NT2/D1 (cell line): Measurements from ENCODE around the gene TTLL5.

Experiments used
- SUZ12 ChIP-seq: IDR thresholded peaks from 2 replicates; pipeline ENCODE4 v1.6.1; 2011; ENCODE audit not compliant: insufficient read length, insufficient read depth; ENCODE audit errors: extremely low read depth
- YY1 ChIP-seq: IDR thresholded peaks from 2 replicates; pipeline ENCODE4 v1.6.1; 2011; ENCODE audit not compliant: insufficient read length, insufficient read depth

- TF ChIP-seq YY1 (no peak), SUZ12 (no peak)
Measured at GRCh38 chr14:75881994-75882393, 220.9 kb downstream of the TTLL5 start.
